Measurements from ENCODE around the gene TBC1D1.

TBC1D1 gene

DNA sequence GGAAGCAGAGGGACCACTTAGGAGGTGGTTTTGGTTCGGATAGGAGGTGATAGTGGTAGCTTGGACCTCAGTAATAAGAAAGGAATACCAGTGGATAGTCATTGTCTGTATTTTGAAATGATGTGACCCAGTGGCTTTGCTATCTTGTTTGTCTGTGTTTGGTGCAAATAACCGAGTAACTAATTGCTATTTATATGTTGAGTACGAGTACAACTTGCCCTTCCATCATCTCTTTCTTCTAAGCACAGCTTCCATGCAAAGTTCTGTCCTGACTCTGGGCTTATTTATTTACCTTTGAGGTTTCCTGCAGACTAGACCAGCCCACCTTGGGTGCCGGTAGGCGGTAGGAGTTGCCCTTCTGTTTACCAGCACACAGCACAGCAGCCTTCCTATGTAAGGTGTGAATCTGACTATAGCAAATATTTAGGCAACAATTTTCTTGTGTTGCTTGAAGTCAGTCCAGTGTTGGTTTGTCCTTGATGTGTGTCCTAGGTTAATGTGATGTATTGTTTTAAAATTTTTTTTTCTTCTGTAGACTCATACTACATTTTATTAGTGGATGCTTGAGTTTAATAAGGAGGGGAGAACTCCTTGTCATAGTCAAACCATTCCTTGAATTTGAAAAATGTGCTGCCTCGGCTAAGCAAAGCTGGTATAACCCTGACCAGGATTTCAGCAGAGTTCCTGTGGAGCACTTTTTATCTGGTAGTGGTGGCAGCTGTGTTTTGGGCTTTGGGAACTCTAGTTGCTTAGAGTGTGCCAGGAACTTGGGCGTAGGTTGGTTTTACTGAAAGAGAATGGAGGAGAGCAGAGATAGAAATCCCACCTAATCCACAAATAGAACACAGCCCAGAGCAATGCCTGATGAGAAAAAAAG lies 91.2 kb downstream of the TBC1D1 start:
- TF ChIP-seq ZNF140 (tag by site-specific recombination; IDR thresholded peaks at IDR 0.05) = no peak
- TF ChIP-seq, protein P1, sequence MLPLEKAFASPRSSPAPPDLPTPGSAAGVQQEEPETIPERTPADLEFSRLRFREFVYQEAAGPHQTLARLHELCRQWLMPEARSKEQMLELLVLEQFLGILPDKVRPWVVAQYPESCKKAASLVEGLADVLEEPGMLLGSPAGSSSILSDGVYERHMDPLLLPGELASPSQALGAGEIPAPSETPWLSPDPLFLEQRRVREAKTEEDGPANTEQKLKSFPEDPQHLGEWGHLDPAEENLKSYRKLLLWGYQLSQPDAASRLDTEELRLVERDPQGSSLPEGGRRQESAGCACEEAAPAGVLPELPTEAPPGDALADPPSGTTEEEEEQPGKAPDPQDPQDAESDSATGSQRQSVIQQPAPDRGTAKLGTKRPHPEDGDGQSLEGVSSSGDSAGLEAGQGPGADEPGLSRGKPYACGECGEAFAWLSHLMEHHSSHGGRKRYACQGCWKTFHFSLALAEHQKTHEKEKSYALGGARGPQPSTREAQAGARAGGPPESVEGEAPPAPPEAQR (tag by site-specific recombination; IDR thresholded peaks at IDR 0.05) = no peak
- TF ChIP-seq, protein P2, sequence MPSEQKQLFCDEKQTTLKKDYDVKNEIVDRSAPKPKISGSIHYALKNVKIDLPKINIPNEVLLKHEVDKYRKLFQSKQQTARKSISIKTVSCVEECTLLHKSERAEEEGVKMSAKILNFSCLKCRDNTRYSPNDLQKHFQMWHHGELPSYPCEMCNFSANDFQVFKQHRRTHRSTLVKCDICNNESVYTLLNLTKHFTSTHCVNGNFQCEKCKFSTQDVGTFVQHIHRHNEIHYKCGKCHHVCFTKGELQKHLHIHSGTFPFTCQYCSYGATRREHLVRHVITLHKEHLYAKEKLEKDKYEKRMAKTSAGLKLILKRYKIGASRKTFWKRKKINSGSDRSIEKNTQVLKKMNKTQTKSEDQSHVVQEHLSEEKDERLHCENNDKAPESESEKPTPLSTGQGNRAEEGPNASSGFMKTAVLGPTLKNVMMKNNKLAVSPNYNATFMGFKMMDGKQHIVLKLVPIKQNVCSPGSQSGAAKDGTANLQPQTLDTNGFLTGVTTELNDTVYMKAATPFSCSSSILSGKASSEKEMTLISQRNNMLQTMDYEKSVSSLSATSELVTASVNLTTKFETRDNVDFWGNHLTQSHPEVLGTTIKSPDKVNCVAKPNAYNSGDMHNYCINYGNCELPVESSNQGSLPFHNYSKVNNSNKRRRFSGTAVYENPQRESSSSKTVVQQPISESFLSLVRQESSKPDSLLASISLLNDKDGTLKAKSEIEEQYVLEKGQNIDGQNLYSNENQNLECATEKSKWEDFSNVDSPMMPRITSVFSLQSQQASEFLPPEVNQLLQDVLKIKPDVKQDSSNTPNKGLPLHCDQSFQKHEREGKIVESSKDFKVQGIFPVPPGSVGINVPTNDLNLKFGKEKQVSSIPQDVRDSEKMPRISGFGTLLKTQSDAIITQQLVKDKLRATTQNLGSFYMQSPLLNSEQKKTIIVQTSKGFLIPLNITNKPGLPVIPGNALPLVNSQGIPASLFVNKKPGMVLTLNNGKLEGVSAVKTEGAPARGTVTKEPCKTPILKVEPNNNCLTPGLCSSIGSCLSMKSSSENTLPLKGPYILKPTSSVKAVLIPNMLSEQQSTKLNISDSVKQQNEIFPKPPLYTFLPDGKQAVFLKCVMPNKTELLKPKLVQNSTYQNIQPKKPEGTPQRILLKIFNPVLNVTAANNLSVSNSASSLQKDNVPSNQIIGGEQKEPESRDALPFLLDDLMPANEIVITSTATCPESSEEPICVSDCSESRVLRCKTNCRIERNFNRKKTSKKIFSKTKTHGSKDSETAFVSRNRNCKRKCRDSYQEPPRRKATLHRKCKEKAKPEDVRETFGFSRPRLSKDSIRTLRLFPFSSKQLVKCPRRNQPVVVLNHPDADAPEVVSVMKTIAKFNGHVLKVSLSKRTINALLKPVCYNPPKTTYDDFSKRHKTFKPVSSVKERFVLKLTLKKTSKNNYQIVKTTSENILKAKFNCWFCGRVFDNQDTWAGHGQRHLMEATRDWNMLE (tag by site-specific recombination; conservative IDR thresholded peaks at IDR 0.05; ENCODE audit: low read depth) = no peak
- CTCF ChIA-PET = no interaction called here
- no peak overlapping the region for H3K27ac ChIP-seq (ENCODE audit: extremely low read depth, low read depth, low read length)
- H3K4me1 ChIP-seq (ENCODE audit: control insufficient read depth, insufficient read depth, low read length) = peaks cover 3% of the 10 kb centered on the region; the same call in 1 of the 2 replicates
- H3K4me3 ChIP-seq (ENCODE audit: low read depth, low read length) = no peak overlapping the region
- H3K36me3 ChIP-seq (ENCODE audit: control insufficient read depth in 2 of 2, insufficient read depth in 1 of 2, low read length in 2 of 2) = no peaks in the 10 kb centered on the region
- no peaks in the 10 kb centered on the region for H3K9me3 ChIP-seq (ENCODE audit: control insufficient read depth, insufficient read depth, low read depth, low read length)
- POLR2A ChIA-PET = no interaction called here

GRCh38 chr4:37982736-37983135 lies 91.9 kb downstream of the TBC1D1 start:
- no peak overlapping the region for H3K4me3 ChIP-seq (ENCODE audit: low read depth, low read length)
- ChIA-PET CTCF (no interaction called here), POLR2A (no interaction called here)
- H3K36me3 ChIP-seq (ENCODE audit: control insufficient read depth in 2 of 2, insufficient read depth in 1 of 2, low read length in 2 of 2) = no peaks in the 10 kb centered on the region
- no peak overlapping the region for H3K27ac ChIP-seq (ENCODE audit: extremely low read depth, low read depth, low read length)
- TF ChIP-seq MZF1 (tag by site-specific recombination; IDR thresholded peaks at IDR 0.05; ENCODE audit: borderline replicate concordance) (no peak), AEBP2 (tag by site-specific recombination; IDR thresholded peaks at IDR 0.05; ENCODE audit: borderline replicate concordance) (no peak), ZNF585B (tag by site-specific recombination; IDR thresholded peaks at IDR 0.05) (no peak)
- H3K4me1 ChIP-seq (ENCODE audit: control insufficient read depth, insufficient read depth, low read length) = peaks cover 3% of the 10 kb centered on the region; the same call in 1 of the 2 replicates
- no peaks in the 10 kb centered on the region for H3K9me3 ChIP-seq (ENCODE audit: control insufficient read depth, insufficient read depth, low read depth, low read length)

DNA sequence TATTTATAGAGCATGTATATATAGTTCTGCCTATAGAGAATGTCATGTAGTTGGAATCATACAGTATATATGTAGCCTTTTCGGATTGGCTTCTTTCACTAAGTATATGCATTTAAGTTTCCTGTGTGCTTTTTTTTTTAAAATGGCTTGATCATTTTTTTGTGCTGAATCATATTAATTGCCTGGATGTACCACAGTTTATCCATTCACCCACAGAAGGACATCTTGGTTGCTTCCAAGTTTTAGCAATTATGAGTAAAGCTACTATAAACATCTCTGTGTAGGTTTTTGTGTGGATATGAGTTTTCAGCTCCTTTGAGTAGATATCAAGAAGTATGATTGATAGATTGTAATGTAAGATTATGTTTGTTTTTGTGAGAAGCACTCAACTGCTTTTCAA lies 93.1 kb downstream of the TBC1D1 start:
- Histone ChIP-seq H3K36me3 (ENCODE audit: control insufficient read depth in 2 of 2, insufficient read depth in 1 of 2, low read length in 2 of 2) (no peaks in the 10 kb centered on the region), H3K9me3 (ENCODE audit: control insufficient read depth, insufficient read depth, low read depth, low read length) (no peaks in the 10 kb centered on the region), H3K4me1 (ENCODE audit: control insufficient read depth, insufficient read depth, low read length) (peaks cover 3% of the 10 kb centered on the region; the same call in 1 of the 2 replicates), H3K4me3 (ENCODE audit: low read depth, low read length) (no peak overlapping the region), H3K27ac (ENCODE audit: extremely low read depth, low read depth, low read length) (no peak overlapping the region)
- POLR2A ChIA-PET = no interaction called here
- TF ChIP-seq ZNF621 (tag by site-specific recombination; IDR thresholded peaks at IDR 0.05) = no peak
- TF ChIP-seq ZBTB1 (tag by site-specific recombination; IDR thresholded peaks at IDR 0.05) = no peak
- no peak for TF ChIP-seq ZNF626 (tag by site-specific recombination; IDR thresholded peaks at IDR 0.05)
- no peak for TF ChIP-seq SP7 (tag by site-specific recombination; IDR thresholded peaks at IDR 0.05)
- 0 out of 2 replicates have a peak, but pooled peaks have one; percentile 46 for TF ChIP-seq PRDM10 (tag by site-specific recombination; IDR thresholded peaks at IDR 0.05)
- TF ChIP-seq, protein P3, sequence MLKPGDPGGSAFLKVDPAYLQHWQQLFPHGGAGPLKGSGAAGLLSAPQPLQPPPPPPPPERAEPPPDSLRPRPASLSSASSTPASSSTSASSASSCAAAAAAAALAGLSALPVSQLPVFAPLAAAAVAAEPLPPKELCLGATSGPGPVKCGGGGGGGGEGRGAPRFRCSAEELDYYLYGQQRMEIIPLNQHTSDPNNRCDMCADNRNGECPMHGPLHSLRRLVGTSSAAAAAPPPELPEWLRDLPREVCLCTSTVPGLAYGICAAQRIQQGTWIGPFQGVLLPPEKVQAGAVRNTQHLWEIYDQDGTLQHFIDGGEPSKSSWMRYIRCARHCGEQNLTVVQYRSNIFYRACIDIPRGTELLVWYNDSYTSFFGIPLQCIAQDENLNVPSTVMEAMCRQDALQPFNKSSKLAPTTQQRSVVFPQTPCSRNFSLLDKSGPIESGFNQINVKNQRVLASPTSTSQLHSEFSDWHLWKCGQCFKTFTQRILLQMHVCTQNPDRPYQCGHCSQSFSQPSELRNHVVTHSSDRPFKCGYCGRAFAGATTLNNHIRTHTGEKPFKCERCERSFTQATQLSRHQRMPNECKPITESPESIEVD (tag by site-specific recombination; IDR thresholded peaks at IDR 0.05) = 0 out of 2 replicates have a peak, but pooled peaks have one; percentile 32
- CTCF ChIA-PET = interaction anchor here (0.6 kb wide), 1 partner anchor 177 kb away, joined by 3 read pairs; no protein-coding TSS in a partner anchor
